Endothelial cell of hepatic sinusoid (primary cell): Measurements from ENCODE around the gene DDR2.
"Not testable (repeated sequence)": the region's sequence is repeated elsewhere in the genome, so short reads cannot be mapped to it uniquely, and the experiment has no call there.

Source experiments
- in situ Hi-C: cut with HindIII; loops from 2 replicates; pipeline ENCODE4 v1.10.0; 2017; ENCODE audit warnings: low sequenced_read_pairs

The DDR2 gene

GRCh38 chr1:162712317-162713029 lies 80.2 kb downstream of the DDR2 start:
- in situ Hi-C loops = no loop called here

DNA sequence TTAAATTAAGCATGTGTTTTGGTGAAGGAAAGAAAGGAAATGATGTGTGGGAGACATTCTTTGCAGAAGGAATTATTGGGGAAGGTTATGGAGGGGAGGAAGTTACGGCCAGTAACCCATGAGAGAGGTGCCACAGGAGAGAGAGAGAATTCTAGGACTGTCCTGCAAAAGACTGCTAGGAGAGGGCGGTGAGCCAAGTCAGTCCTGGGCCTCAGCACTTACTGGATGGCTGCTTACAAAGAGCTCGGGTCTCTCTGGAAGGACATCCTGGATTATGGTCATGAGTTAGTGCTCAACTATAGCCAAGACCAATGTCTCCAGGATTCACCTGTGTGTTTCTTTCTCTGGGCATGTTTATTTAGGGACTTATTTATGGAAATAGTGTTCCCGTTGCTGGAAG lies 83.9 kb downstream of the DDR2 start:
- in situ Hi-C loops = loop anchor here (5.0 kb wide), 1 partner anchor 41 kb away; no protein-coding TSS in a partner anchor

DNA sequence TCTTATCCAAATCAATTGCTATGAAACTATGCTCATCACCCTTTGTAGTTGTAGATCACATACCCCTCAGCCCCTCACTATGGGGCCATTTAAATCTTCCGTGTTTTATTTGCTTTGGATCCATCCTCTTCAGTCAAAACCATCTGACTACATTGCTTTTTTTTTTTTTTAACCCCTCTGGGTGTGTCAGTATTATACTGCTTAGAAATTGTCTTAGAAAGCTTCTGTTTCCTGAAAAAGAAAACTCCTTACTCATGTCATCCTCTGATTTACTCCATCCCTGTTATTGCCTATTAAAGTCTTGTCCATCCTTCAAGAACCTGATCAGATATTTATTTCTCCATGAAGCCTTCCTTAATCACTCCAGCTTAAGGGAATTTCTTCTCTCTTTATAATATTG lies 84.3 kb downstream of the DDR2 start:
- in situ Hi-C loops = loop anchor here (5.0 kb wide), 1 partner anchor 41 kb away; no protein-coding TSS in a partner anchor

GRCh38 chr1:162717548-162718184 lies 85.4 kb downstream of the DDR2 start:
- in situ Hi-C loops = loop anchor here (5.0 kb wide), 1 partner anchor 40 kb away; no protein-coding TSS in a partner anchor

DNA sequence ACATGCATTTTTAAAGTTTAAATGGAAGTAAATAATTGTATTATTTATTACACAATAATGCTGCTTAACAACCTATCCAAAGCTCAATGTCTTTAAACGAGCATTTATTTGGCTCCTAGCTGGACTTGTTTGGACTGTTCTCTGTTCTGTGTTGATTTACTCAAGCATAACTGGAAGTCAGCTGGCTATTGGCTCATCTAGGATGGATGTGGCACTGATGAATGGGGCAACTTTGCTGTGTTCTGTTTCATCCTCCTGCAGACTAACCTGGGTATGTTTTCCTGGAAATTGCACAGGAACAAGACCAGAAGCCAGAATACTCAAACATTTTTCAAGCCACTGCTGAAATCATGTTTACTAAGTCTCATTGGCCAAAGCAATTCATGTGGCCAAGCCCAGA lies 87.4 kb downstream of the DDR2 start:
- in situ Hi-C loops = loop anchor here (5.0 kb wide), 1 partner anchor 38 kb away; no protein-coding TSS in a partner anchor

DNA sequence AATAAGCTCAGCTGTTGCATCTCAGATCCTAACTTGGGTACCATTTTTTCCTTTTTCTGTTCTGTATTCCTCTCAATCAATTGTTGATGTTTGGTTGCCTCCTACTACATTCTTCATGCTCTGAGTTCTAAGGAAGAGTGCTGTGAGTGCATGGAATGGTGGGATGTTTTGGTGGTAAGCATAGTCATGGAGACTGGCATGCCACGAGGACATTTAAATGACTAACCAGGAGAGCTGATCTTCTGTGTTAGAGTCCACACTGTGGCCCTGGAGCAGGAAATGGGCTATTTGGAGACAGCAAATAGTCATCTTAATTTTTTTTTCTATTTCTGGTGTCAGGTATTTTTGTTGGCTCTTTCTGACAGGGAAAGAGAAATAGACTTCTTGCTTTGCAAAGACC lies 88.7 kb downstream of the DDR2 start:
- in situ Hi-C loops = no loop called here

- in situ Hi-C loops = no loop called here
Measured at GRCh38 chr1:162721471-162721870, 89.2 kb downstream of the DDR2 start.

DNA sequence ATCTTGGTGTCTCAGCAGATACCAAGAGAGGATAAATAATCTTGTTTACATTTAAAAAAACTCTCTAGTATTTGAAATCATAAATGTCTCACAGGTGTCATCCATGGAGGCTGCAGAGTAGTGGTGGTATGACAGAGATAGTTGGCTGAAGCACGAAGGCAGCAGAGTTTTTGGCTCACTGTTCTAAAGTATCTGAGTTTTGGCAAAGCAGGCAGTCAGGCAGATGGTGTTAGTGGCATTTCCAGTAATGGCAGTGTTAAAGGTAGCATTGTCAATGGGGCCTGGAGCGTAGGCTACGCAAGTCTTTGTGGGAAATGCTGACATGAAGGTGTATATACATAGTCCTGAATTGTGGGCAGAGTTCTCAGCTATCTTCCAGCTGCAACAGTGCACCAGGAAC lies 89.8 kb downstream of the DDR2 start:
- in situ Hi-C loops = no loop called here

DNA sequence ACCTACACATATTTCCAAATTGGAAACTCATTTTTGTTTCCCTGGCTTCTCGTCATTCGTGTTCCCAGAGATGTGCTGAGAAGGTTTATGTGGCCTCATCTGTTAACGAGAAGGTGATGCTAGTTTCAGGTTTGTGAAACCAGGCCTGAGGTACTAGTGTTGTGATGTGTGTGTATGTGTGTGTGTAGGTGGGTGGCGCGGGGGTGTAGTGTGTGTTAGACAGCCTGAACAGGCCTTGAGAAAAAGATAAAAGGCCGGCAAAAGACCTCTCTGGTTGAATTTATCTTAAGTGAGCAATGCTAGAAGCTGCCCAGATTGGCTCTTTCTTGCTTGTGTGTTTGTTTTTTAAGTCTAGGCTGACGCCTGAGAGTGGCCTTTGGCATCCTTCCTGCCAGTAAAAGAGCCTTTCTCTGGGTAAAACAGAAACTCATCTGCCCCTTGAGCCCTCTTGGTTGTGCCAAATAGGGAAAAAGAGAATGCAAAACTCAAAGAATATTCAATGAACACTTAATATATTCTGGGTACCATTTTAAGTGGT lies 92.4 kb downstream of the DDR2 start:
- in situ Hi-C loops = no loop called here

GRCh38 chr1:162725301-162725837 lies 93.1 kb downstream of the DDR2 start:
- in situ Hi-C loops = no loop called here

- in situ Hi-C loops = no loop called here
Measured at GRCh38 chr1:162726555-162726954, 94.3 kb downstream of the DDR2 start.

GRCh38 chr1:162727493-162727892 lies 95.2 kb downstream of the DDR2 start:
- in situ Hi-C loops = not testable (repeated sequence)

- in situ Hi-C loops = no loop called here
Measured at GRCh38 chr1:162728573-162728972, 96.3 kb downstream of the DDR2 start.

- in situ Hi-C loops = not testable (repeated sequence)
Measured at GRCh38 chr1:162729195-162729774, 97.0 kb downstream of the DDR2 start.

DNA sequence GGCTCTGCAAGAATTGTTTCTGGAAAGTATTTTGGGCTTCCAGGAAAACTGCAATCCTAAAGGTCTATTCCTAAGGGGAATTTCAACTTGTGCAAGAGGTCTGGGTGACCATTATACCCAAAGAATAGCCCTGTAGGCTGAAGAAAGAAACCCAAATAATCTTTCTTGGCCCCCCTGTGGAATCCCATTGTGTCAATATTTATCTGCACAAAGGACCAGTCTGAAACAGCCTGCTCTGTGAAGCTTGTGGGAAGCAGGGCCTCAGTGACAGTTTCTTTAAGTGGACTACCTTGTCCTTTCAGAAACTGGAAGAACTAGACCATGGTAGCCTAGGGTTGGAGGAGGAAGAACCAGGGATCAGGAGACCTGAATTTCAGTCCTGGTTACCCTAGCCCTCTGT lies 99.8 kb downstream of the DDR2 start:
- in situ Hi-C loops = loop anchor here (10.0 kb wide), 1 partner anchor 87 kb away; no protein-coding TSS in a partner anchor

GRCh38 chr1:162732566-162733335 lies 100.5 kb downstream of the DDR2 start:
- in situ Hi-C loops = loop anchor here (10.0 kb wide), 1 partner anchor 88 kb away; no protein-coding TSS in a partner anchor

DNA sequence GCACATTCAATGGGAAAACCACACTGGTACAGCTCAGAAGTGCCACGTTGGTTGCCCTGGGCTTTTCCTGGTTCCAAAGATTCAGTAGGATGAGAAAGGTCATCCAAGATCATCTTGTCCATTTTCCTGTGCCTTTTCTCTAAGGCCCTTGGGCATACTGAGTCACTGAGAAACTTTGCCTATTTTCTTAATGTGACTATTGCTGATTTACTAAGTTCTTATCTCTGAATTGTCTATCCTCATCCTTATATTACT lies 101.0 kb downstream of the DDR2 start:
- in situ Hi-C loops = loop anchor here (10.0 kb wide), 1 partner anchor 88 kb away; no protein-coding TSS in a partner anchor

GRCh38 chr1:162734047-162734446 lies 101.8 kb downstream of the DDR2 start:
- in situ Hi-C loops = loop anchor here (10.0 kb wide), 1 partner anchor 89 kb away; no protein-coding TSS in a partner anchor

DNA sequence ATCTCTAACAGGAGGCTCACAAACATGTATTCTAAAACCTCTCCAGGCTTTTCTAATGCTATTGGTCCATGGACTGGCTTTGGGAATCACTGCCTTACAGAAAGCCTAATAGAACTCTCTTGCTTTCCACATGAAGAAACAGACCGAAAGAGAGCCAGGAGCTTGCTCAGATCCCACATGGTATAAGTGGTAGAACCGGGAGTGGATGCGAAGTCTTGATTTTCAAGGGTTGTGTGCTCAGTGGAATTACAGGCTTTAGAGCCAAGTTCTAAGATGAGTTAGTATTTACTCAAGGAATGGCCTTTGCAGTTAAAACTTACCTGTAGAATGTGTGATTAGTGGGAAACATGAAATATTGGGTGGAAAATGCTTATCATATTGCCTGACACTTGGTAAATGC lies 103.9 kb downstream of the DDR2 start:
- in situ Hi-C loops = loop anchor here (10.0 kb wide), 1 partner anchor 91 kb away; no protein-coding TSS in a partner anchor

- in situ Hi-C loops = loop anchor here (10.0 kb wide), 1 partner anchor 92 kb away; no protein-coding TSS in a partner anchor
Measured at GRCh38 chr1:162736633-162737067, 104.4 kb downstream of the DDR2 start.
